ENCODE data around the gene CDCA8.

Gene CDCA8

GRCh38 chr1:37726751-37727585 is 34.7 kb downstream of the CDCA8 start:
- TF ChIP-seq SPI1 (IDR thresholded peaks at IDR 0.05; ENCODE audit: borderline replicate concordance, low read depth) (no peak), POLR2AphosphoS5 (IDR thresholded peaks at IDR 0.05; ENCODE audit: low read depth) (no peak), REST (IDR thresholded peaks at IDR 0.05; ENCODE audit: insufficient replicate concordance, low read depth) (no peak), GABPA (IDR thresholded peaks at IDR 0.05; ENCODE audit: low read depth) (no peak)
- TF ChIP-seq, protein P1, sequence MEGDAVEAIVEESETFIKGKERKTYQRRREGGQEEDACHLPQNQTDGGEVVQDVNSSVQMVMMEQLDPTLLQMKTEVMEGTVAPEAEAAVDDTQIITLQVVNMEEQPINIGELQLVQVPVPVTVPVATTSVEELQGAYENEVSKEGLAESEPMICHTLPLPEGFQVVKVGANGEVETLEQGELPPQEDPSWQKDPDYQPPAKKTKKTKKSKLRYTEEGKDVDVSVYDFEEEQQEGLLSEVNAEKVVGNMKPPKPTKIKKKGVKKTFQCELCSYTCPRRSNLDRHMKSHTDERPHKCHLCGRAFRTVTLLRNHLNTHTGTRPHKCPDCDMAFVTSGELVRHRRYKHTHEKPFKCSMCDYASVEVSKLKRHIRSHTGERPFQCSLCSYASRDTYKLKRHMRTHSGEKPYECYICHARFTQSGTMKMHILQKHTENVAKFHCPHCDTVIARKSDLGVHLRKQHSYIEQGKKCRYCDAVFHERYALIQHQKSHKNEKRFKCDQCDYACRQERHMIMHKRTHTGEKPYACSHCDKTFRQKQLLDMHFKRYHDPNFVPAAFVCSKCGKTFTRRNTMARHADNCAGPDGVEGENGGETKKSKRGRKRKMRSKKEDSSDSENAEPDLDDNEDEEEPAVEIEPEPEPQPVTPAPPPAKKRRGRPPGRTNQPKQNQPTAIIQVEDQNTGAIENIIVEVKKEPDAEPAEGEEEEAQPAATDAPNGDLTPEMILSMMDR (IDR thresholded peaks at IDR 0.05; ENCODE audit: insufficient read depth, low read length) = no peak
- Histone ChIP-seq H3K4me3 (replicated peaks; ENCODE audit: insufficient read depth, low read length) (no peak overlapping the region), H3K27me3 (ENCODE audit: insufficient read depth, poor library complexity, severe bottlenecking) (no peaks in the 10 kb centered on the region), H3K27ac (replicated peaks) (no peak overlapping the region)
- DNase-seq (ENCODE audit: low read depth in 1 of 2, low spot score in 1 of 2) = no peak

- TF ChIP-seq SPI1 (IDR thresholded peaks at IDR 0.05; ENCODE audit: borderline replicate concordance, low read depth) = no peak
- TF ChIP-seq, protein P1 (IDR thresholded peaks at IDR 0.05; ENCODE audit: insufficient read depth, low read length) = no peak
- no peak for TF ChIP-seq GABPA (IDR thresholded peaks at IDR 0.05; ENCODE audit: low read depth)
- TF ChIP-seq REST (IDR thresholded peaks at IDR 0.05; ENCODE audit: insufficient replicate concordance, low read depth) = no peak
- TF ChIP-seq POLR2AphosphoS5 (IDR thresholded peaks at IDR 0.05; ENCODE audit: low read depth) = no peak
- no peak for DNase-seq (ENCODE audit: low read depth in 1 of 2, low spot score in 1 of 2)
- no peak overlapping the region for H3K27ac ChIP-seq (replicated peaks)
- H3K4me3 ChIP-seq (replicated peaks; ENCODE audit: insufficient read depth, low read length) = no peak overlapping the region
- no peaks in the 10 kb centered on the region for H3K27me3 ChIP-seq (ENCODE audit: insufficient read depth, poor library complexity, severe bottlenecking)
Measured at GRCh38 chr1:37728416-37728815, 36.1 kb downstream of the CDCA8 start.

DNA sequence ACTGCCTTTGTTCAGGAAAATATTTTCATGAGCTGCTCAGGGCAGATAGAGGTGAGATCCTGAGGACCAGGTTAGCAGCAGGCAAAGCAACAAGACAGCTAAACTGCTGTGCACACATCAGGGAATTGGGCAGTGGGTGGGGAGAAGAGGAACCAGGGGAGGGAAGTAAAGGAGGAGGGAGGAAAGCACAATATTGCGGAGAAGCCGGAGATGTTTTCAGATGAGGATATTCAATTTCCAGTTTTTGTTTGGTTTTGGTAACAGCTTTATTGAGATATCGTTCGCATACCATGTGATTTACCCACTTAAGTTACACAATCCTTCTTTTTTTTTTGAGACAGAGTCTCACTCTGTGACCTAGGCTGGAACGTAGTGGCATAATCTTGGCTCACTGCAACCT is 38.1 kb downstream of the CDCA8 start:
- Histone ChIP-seq H3K27me3 (ENCODE audit: insufficient read depth, poor library complexity, severe bottlenecking) (peaks cover 3% of the 10 kb centered on the region), H3K27ac (replicated peaks) (no peak overlapping the region), H3K4me3 (replicated peaks; ENCODE audit: insufficient read depth, low read length) (no peak overlapping the region)
- TF ChIP-seq, protein P1 (IDR thresholded peaks at IDR 0.05; ENCODE audit: insufficient read depth, low read length) = no peak
- no peak for TF ChIP-seq SPI1 (IDR thresholded peaks at IDR 0.05; ENCODE audit: borderline replicate concordance, low read depth)
- no peak for TF ChIP-seq GABPA (IDR thresholded peaks at IDR 0.05; ENCODE audit: low read depth)
- no peak for TF ChIP-seq REST (IDR thresholded peaks at IDR 0.05; ENCODE audit: insufficient replicate concordance, low read depth)
- TF ChIP-seq POLR2AphosphoS5 (IDR thresholded peaks at IDR 0.05; ENCODE audit: low read depth) = no peak
- DNase-seq (ENCODE audit: low read depth in 1 of 2, low spot score in 1 of 2) = no peak

Measured in HL-60 (cell line).